Measurements from ENCODE around the gene C1orf159.

- TF ChIP-seq CTCF (IDR thresholded peaks at IDR 0.05; ENCODE audit: borderline replicate concordance, extremely low read depth, low read length, poor library complexity, severe bottlenecking) (no peak), EZH2 (IDR thresholded peaks at IDR 0.05; ENCODE audit: borderline replicate concordance, low read depth, low read length, severe bottlenecking) (no peak)
Measured at GRCh38 chr1:1092149-1092855, 23.6 kb downstream of the C1orf159 start.

Measured in DND-41 (cell line).